BJ (cell line): ENCODE measurements around the gene GRIN2C. TPM values are rescaled to one million over a fixed set of nuclear protein-coding genes. Genes with fewer than 3 reads are reported as not detected.
"Not testable (repeated sequence)": the region's sequence is repeated elsewhere in the genome, so short reads cannot be mapped to it uniquely, and the experiment has no call there.

Experiments used
- CTCF ChIA-PET: fragments of 350-600 bp; formaldehyde crosslinking; extraction: SDS; loops from one replicate; lab custom pipeline; 2021; ENCODE audit warnings: antibody characterized with exemption, inconsistent platforms; lab: Yijun Ruan, JAX
- POLR2A ChIA-PET: fragments of 300-600 bp; sonication (Branson Sonifier 250); formaldehyde crosslinking; extraction: SDS; loops from one replicate; lab custom pipeline; 2021; ENCODE audit warnings: antibody characterized with exemption; lab: Charles Lee
- DNase-seq: peaks from one replicate; pipeline ENCODE4 v3.0.0-alpha.2; 2011; ENCODE audit warnings: low read depth
- H3K27me3 ChIP-seq: 2 replicates; pipeline ENCODE4 v1.6.0; 2011; ENCODE audit warnings: low read length; ENCODE audit not compliant: control insufficient read depth, insufficient read depth
- H3K36me3 ChIP-seq: 2 replicates; pipeline ENCODE4 v1.5.1; 2011; ENCODE audit warnings: low read length; ENCODE audit not compliant: control insufficient read depth, insufficient read depth
- H3K4me3 ChIP-seq: 2 replicates; pipeline ENCODE4 v1.5.1; 2011; ENCODE audit warnings: low read depth, mild to moderate bottlenecking, control low read depth, low read length
- polyA plus RNA-seq: library from polyadenylated mRNA; depleted of rRNA; stranded (reverse); fragments of >200 nt; gene quantifications from 2 replicates; pipeline ENCODE4 v1.2.3, GENCODE V29; 2011
- TF ChIP-seq, protein P1 (sequence below): IDR thresholded peaks from 2 replicates; pipeline ENCODE4 v1.5.1; 2011; ENCODE audit warnings: low read depth, mild to moderate bottlenecking, control low read depth, inconsistent platforms, low read length, moderate library complexity; ENCODE audit not compliant: insufficient read depth

The GRIN2C gene
- polyA plus RNA-seq, 1 experiment = 0.04 TPM

DNA sequence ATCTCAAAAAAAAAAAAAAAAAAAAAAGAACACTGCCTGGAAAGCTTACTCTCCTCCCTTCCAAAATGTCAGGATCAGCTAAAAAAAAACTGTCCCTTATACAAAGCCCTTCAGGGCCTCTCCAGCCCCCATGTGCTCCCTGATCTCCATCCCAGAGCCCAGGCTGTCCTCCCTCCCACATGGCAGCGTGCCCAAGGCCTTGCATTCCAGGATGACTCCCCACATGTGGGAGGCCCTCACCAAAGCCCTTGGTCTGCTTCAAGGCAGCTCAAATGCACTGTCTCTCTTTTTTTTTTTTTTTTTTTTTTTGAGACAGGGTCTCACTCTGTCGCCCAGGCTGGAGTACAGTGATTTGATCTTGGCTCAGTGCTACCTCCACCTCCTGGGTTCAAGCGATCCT, 10.8 kb upstream of the GRIN2C start:
- H3K27me3 ChIP-seq = no peaks in the 10 kb centered on the region
- ChIA-PET CTCF (interaction anchor here (0.7 to 17.3 kb wide), 6 partner anchors 8 to 134 kb away, joined by 3 to 297 read pairs (median 4); partner anchors contain the start of gene RAB37), POLR2A (interaction anchor here (0.6 kb wide), 1 partner anchor 121 kb away, joined by 3 read pairs; no protein-coding TSS in a partner anchor)
- H3K36me3 ChIP-seq = peaks cover 12% of the 10 kb centered on the region
- DNase-seq = no peak
- no peak overlapping the region for H3K4me3 ChIP-seq
- TF ChIP-seq, protein P1, sequence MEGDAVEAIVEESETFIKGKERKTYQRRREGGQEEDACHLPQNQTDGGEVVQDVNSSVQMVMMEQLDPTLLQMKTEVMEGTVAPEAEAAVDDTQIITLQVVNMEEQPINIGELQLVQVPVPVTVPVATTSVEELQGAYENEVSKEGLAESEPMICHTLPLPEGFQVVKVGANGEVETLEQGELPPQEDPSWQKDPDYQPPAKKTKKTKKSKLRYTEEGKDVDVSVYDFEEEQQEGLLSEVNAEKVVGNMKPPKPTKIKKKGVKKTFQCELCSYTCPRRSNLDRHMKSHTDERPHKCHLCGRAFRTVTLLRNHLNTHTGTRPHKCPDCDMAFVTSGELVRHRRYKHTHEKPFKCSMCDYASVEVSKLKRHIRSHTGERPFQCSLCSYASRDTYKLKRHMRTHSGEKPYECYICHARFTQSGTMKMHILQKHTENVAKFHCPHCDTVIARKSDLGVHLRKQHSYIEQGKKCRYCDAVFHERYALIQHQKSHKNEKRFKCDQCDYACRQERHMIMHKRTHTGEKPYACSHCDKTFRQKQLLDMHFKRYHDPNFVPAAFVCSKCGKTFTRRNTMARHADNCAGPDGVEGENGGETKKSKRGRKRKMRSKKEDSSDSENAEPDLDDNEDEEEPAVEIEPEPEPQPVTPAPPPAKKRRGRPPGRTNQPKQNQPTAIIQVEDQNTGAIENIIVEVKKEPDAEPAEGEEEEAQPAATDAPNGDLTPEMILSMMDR = no peak

DNA sequence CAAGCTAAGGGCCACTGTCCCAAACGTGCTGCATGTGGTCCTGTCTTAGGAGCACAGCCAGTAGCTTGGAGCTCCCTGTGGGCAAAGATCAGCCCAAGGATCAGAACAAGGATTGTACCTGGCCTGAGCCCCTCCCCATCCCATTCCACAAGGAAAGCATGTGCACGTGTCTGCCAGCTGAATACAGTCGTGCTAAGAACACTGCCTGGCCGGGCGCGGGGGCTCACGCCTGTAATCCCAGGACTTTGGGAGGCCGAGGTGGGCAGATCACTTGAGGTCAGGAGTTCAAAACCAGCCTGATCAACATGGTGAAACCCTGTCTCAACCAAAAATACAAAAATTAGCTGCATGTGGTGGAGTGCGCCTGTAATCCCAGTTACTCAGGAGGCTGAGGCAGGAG, 10.3 kb upstream of the GRIN2C start:
- ChIA-PET POLR2A (interaction anchor here (0.6 kb wide), 1 partner anchor 120 kb away, joined by 3 read pairs; no protein-coding TSS in a partner anchor), CTCF (interaction anchor here (1.2 to 17.3 kb wide), 3 partner anchors 27 to 133 kb away, joined by 3 to 297 read pairs (median 5); partner anchors contain the start of gene RAB37)

DNA sequence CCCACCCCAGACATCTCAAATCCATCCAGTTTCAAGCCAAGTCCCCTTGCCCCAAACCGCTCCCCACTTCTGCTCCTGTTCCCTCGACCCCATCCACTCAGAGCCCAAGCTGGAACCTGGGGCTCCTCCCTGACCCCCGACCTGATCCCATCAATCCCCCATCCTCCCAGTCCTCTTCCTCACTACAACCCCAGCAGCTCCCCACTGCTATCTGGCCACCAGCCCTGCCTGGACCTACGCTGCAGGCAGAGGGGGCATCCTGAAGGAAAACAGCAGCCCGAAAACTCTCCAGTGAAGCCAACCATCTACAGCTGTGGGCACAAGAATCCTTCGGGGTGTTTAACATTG, 9.2 kb upstream of the GRIN2C start:
- Histone ChIP-seq H3K4me3 (no peak overlapping the region), H3K36me3 (peaks cover 15% of the 10 kb centered on the region), H3K27me3 (no peaks in the 10 kb centered on the region)
- ChIA-PET CTCF (interaction anchor here (0.9 to 17.3 kb wide), 3 partner anchors 26 to 77 kb away, joined by 3 to 297 read pairs (median 5); no protein-coding TSS in a partner anchor), POLR2A (no interaction called here)
- no peak for DNase-seq
- TF ChIP-seq, protein P1 = no peak

More for the DNA sequence above, 10.3 kb upstream of the GRIN2C start:
- not testable (repeated sequence) for H3K4me3 ChIP-seq, H3K27me3 ChIP-seq, DNase-seq
- H3K36me3 ChIP-seq = peaks cover 13% of the 10 kb centered on the region

- POLR2A ChIA-PET = no interaction called here
- H3K4me3 ChIP-seq = no peak overlapping the region
- H3K27me3 ChIP-seq = no peaks in the 10 kb centered on the region
- CTCF ChIA-PET = interaction anchor here (0.9 to 17.3 kb wide), 3 partner anchors 49 to 123 kb away, joined by 3 to 297 read pairs (median 115); no protein-coding TSS in a partner anchor
- no peak for DNase-seq
- peaks cover 18% of the 10 kb centered on the region for H3K36me3 ChIP-seq
- TF ChIP-seq, protein P1 = no peak
These were observed 8.7 kb upstream of the GRIN2C start for GRCh38 chr17:74868251-74868907.

GRCh38 chr17:74866198-74866835, 6.6 kb upstream of the GRIN2C start:
- TF ChIP-seq, protein P1 = no peak
- CTCF ChIA-PET = interaction anchor here (0.9 to 17.3 kb wide), 12 partner anchors 10 to 209 kb away, joined by 3 to 297 read pairs (median 6); no protein-coding TSS in a partner anchor
- DNase-seq = no peak
- Histone ChIP-seq H3K36me3 (peaks cover 21% of the 10 kb centered on the region), H3K27me3 (peaks cover 5% of the 10 kb centered on the region), H3K4me3 (no peak overlapping the region)
- POLR2A ChIA-PET = no interaction called here
